Body of pancreas (tissue), 4 donors: ENCODE results near the gene SYNPR.

ENCODE experiments used
- POLR2A ChIP-seq, 3 donors: fragments of 450-650 bp; IDR thresholded peaks; one replicate each; pipeline ENCODE4 v1.6.1; 2016; ENCODE audit warnings: antibody characterized with exemption in 3 of 3, mild to moderate bottlenecking in 2 of 3
- TF ChIP-seq, protein P1 (sequence below), 7 experiments: fragments of 450-650 bp in 4 of 7; fragments of 200-600 bp in 3 of 7; sonication (generic) in 3 of 7; IDR thresholded peaks; one replicate each; pipeline ENCODE4 v1.5.1; 2016 to 2019; ENCODE audit warnings: antibody characterized with exemption in 7 of 7

DNA sequence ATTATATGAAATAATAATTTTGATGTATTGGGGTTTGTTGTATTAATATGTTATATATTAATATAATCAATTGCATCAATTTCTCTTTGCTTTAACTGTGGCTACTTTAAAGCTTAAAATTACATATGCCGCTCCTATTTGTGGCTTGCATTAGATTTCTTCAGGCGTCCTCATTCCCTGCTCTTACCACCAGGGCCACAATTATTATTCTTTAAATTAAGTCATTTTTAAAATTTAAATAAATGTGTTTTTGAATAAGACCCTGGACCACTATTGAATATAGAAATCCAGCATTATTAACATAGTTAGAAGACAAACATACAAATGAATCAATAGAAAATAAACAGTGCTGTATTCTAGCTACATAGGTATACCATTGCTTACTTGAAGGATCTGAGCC, 318.9 kb downstream of the SYNPR start:
- TF ChIP-seq, protein P1, sequence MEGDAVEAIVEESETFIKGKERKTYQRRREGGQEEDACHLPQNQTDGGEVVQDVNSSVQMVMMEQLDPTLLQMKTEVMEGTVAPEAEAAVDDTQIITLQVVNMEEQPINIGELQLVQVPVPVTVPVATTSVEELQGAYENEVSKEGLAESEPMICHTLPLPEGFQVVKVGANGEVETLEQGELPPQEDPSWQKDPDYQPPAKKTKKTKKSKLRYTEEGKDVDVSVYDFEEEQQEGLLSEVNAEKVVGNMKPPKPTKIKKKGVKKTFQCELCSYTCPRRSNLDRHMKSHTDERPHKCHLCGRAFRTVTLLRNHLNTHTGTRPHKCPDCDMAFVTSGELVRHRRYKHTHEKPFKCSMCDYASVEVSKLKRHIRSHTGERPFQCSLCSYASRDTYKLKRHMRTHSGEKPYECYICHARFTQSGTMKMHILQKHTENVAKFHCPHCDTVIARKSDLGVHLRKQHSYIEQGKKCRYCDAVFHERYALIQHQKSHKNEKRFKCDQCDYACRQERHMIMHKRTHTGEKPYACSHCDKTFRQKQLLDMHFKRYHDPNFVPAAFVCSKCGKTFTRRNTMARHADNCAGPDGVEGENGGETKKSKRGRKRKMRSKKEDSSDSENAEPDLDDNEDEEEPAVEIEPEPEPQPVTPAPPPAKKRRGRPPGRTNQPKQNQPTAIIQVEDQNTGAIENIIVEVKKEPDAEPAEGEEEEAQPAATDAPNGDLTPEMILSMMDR (IDR thresholded peaks at IDR 0.05), result no peak
- no peak for TF ChIP-seq POLR2A (IDR thresholded peaks at IDR 0.05)
